HL-60 (cell line): ENCODE measurements around the gene MORC1.

Experiments used
- CTCF ChIP-seq: IDR thresholded peaks from one replicate; pipeline ENCODE4 v1.5.1; 2011; ENCODE audit warnings: low read length, control low read depth, inconsistent platforms; ENCODE audit not compliant: insufficient read depth
- GABPA ChIP-seq: IDR thresholded peaks from 2 replicates; pipeline ENCODE4 v1.6.1; 2012; ENCODE audit warnings: low read depth
- POLR2AphosphoS5 ChIP-seq: IDR thresholded peaks from 2 replicates; pipeline ENCODE4 v1.6.1; 2012; ENCODE audit warnings: low read depth
- TF ChIP-seq, protein P1 (sequence below): IDR thresholded peaks from 2 replicates; pipeline ENCODE4 v1.6.1; 2012; ENCODE audit warnings: low read depth; ENCODE audit not compliant: insufficient replicate concordance

DNA sequence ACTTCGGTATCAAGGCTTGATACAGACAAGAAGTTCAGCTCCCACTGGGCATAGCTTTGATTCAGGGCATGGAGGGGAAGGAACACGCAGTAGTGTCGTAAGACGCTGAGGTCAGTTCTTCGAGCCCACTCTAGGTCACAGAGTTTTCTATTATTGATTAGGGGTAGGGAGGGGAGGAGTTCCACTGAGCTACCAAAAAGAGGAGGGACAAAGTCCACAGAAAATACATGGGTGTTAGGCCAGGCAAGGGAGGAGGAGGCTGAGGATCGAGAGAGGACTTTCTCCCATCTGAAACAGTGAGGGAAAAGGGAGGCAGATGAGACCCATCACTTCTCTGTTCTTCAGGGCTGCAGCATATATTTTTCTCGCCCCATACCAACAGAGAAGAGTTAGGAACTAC is 89.2 kb downstream of the MORC1 start:
- TF ChIP-seq GABPA (no peak), CTCF (no peak), POLR2AphosphoS5 (no peak)
- TF ChIP-seq, protein P1, sequence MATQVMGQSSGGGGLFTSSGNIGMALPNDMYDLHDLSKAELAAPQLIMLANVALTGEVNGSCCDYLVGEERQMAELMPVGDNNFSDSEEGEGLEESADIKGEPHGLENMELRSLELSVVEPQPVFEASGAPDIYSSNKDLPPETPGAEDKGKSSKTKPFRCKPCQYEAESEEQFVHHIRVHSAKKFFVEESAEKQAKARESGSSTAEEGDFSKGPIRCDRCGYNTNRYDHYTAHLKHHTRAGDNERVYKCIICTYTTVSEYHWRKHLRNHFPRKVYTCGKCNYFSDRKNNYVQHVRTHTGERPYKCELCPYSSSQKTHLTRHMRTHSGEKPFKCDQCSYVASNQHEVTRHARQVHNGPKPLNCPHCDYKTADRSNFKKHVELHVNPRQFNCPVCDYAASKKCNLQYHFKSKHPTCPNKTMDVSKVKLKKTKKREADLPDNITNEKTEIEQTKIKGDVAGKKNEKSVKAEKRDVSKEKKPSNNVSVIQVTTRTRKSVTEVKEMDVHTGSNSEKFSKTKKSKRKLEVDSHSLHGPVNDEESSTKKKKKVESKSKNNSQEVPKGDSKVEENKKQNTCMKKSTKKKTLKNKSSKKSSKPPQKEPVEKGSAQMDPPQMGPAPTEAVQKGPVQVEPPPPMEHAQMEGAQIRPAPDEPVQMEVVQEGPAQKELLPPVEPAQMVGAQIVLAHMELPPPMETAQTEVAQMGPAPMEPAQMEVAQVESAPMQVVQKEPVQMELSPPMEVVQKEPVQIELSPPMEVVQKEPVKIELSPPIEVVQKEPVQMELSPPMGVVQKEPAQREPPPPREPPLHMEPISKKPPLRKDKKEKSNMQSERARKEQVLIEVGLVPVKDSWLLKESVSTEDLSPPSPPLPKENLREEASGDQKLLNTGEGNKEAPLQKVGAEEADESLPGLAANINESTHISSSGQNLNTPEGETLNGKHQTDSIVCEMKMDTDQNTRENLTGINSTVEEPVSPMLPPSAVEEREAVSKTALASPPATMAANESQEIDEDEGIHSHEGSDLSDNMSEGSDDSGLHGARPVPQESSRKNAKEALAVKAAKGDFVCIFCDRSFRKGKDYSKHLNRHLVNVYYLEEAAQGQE = no peak
